Bone marrow (tissue), 2 donors: Measurements from ENCODE around the gene SLC39A3.

ENCODE experiments used
- DNase-seq, 2 donors: peaks; one replicate each; lab custom pipeline; 2025; lab: John Stamatoyannopoulos, UW

Gene SLC39A3

DNA sequence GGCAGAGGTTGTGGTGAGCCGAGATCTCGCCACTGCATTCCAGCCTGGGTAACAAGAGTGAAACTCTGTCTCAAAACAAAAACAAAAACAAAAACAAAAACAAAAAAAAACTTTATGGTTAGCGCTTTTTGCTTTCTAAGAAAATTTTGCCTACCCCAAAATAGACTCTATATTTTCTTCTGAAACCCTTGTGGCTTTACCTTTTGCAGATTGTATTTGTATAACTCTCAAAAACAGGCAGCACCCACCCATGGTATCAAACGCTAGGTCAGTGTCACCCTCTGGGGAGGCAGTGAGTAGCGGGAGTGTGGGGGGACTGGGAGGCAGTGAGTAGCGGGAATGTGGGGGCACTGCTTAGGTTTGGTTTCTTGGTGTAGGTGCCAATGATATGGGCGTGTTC lies 7.5 kb upstream of the SLC39A3 start:
- no peak for DNase-seq

DNA sequence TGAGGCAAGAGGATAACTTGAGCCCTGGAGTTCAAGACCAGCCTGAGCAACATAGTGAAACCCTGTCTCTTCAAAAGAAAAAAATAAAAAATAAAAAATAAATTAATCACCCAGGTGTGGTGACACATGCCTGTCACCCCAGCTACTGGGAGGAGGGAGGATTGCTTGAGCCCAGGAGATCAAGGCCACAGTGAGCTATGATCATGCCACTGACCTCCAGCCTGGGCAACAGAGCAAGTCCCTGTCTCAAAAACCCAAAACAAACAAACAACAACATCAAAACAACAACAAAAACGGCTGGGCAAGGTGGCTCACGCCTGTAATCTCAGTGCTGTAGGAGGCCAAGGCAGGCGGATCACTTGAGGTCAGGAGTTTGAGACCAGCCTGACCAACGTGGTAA lies 4.3 kb upstream of the SLC39A3 start:
- DNase-seq: no peak

DNA sequence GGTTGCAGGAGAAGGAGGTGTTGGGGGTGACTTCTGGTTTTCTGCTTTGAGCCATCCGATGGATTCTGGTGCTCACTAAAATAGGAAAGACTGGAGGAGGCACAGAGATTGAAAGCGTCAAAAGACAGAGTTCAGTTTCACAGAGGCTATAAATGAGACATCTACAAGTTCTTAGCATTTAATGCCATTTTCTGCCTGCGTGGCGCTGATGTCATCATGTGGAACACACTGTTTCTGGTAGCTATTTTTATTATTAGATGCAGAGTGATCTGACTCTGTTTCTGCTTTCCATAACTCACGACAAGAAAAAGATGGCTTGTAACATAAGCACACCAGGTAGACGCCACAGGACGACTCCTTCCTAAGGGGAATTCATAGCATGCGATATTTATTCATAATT lies 3.3 kb upstream of the SLC39A3 start:
- no peak for DNase-seq

DNA sequence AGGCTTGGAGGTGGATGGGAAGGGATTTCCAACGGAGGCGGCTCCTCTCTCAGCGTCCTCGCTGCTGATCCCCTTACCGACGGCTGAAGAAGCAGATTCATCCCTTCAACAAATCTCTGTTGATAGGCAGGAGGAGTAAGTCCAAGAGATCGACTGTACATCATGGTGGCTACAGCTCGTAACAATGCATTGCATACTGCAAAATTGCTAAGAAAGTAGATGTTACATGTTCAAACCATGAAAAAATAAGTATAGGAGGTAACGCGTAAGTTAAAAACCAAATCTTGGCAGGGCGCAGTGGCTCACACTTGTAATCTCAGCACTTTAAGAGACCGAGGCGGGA lies 468 bp upstream of the SLC39A3 start:
- DNase-seq: no peak

DNA sequence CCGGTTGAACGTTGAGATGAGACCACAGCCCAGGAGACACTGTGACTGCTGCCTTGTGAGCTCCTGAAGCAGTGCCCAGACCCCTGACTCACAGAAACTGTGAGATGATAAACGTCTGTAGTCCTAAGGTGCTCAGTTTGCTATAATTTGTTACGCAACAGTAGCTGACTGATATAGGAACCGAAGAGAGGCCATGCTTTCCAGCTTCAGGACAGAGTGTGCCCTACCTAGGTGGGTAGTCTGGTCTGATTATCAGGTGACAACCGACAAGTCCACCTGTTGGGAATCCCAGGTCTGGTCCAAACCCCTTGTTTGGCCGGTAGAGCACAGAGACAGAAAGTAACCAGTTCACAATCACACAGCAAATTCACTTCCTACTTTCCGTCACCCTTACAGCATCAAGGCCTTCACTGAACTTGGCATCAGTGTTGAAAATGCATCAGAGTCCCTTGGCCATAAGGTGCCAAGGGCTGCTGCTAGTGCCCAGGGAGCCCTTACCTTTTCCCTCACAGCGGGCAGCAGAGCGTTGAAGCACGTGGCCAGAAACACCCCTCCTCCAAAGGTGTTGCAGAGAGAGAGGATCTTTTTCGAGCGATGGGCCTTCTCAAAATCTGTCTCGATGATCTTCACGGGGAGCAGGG lies 3.1 kb downstream of the SLC39A3 start:
- DNase-seq: no peak

DNA sequence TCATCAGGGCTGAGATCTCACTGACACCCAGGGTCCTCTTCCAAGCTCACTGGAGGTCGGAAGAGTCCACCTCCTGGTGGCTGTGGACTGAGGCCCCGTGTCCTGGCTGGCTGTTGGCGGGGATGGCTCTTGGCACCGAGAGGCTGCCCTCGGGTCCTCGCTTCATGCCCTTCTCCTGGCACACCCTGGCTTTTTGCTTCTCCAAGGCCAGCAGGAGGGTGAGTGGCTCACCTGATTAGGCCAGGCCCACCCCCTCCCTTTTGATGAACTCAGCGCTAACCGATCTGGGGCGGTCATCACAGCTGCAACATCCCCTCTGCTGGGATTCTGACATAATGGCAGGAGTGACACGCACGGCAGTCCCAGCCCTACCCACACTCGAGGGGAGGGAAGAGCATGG lies 4.4 kb downstream of the SLC39A3 start:
- DNase-seq: no peak

- DNase-seq: no peak
These were observed 5.1 kb downstream of the SLC39A3 start for GRCh38 chr19:2734589-2735288.

DNA sequence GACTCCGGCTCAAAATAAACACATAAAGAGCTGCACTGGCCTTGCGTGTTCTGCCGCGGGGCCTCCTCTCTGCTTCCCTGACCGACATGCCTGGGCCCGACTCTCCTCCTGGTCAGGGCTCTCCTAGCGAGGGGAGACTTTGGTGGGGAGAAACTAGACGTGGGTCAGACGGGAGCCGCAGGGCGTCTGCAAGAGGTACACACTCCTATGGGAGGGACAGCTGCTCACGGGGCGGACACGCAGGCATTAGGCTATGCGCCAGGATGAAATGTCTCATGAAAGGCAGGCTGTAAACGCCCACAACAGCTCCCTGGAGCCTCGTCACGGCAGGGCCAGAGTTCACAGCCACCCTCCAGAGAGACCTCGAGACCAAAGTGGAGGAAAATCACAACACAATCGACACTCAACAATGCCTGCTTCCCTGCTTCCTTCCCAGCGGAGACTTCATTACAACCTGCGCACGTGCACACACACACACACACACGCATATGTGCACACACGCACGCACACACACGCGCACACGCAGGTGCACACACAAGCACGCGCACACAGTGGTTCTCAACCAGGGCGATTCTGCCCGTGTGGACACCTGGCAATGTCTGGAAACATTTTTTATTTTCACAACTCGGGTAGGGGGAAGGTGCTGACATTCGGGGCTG lies 5.8 kb downstream of the SLC39A3 start:
- DNase-seq: no peak

DNA sequence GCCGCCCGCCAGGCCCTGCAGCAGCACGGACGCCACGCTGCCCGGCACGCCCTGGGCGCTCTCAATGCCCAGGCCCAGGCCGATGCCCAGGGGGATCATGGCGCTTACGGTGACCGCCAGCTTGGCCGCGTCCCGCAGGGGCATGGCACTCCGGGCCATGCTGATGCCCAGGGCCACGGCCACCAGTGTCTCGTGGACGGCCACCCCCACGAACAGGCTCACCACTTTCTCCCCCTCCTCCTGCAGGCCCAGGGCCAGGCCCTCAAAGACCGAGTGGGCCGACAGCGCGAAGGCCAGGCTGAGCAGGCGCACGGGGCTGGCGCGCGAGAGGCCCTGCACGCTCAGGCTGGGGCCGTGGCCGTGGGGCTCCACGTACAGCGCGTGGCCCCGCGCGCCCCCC lies 6.9 kb downstream of the SLC39A3 start:
- DNase-seq: no peak

DNA sequence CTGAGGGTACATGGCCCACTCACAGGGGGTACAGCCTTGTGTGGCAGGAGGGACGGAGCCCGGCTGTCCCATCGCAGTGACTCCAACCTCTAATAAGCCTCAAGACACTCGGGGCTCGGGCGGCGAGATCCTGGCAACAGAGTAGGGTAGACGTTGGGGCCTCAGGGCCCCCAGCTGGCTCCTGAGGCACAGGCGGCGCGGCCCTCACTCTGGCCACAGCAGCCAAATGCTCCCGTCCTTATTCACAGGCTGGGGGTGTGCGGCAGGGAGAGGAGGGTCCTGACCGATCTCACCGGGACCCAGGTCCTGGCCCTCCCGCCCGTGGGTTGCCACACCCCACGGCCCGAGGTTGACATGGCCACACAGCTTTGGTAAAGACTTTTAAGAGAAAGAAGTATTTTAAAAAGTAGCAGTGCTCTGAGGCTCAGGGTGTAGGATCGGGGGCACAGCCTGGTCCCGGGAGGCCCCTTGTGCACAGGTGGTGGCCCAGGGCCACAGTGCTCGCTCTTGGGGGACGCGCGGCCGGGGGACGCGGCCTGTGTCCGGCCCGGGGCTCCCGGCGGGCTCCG lies 7.6 kb downstream of the SLC39A3 start:
- DNase-seq: no peak

GRCh38 chr19:2731181-2731995 lies 8.4 kb downstream of the SLC39A3 start:
- DNase-seq: no peak

GRCh38 chr19:2729943-2730818 lies 9.6 kb downstream of the SLC39A3 start:
- DNase-seq: no peak

DNA sequence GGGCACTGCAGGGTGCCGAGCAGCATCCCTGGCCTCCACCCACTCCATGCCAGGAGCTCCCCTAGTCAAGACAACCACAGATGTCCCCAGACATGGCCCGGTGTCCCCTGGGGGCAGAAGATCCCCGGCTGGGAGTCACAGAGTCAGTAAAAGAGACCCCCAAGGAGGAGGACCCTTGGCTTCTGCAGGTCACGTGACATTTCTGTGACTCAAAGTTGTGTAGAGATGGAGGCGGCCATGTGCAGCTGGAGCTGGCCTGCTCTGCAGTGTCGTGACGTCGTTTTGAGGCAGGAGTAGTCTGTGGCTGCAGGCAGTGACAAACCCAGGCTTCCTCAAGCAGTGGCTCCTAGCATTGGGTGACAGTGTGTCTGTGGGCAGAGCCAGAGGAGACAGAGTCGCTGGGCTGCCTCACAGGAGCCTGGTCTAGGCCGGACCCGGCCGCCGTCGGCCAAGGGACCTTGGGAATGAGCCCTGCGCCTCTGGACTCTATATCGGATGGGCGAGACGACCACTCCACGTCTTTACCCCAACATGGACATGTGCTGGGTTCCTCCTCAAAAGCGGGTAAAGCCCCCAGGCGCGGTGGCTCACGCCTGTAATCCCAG lies 10.9 kb downstream of the SLC39A3 start:
- DNase-seq: no peak

GRCh38 chr19:2727640-2727944 lies 12.2 kb downstream of the SLC39A3 start:
- no peak for DNase-seq

DNA sequence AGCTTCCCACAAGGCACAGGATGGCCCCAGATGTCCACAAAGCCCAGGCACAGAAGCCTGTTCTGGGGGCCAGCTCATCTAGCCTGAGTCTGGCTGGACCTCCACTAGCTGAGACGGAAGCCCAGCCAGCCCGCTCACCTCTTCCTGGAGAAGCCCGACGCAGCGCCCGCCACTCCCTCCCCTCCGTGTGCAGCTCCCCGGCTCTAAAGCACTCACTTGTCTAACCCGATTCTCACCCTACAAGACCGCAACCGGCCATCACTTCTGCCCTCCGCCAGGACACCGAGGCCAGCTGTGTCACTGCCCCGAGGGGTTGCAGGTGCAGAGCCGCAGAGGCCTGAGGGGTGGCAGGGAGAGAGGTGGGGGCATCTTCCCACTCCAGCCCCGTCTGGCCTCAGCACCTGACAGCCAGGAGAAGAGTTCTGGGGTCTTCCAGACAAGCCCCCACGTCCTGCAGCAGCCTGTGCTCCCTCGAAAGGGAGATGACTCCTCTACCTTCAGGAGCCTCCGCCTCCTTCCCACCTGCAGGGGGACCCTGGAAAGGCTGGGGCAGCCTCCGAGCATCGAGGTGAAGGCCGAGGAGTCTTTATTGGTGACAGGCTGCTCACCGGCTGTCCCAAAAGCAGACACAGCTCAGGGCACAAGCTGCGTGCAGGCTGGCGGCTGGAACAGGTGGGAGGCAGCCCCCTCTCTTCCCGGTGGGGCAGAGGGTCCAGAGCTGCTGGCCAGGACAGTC lies 12.7 kb downstream of the SLC39A3 start:
- no peak for DNase-seq

GRCh38 chr19:2726160-2726855 lies 13.5 kb downstream of the SLC39A3 start:
- no peak for DNase-seq

- no peak for DNase-seq
These were observed 15.7 kb downstream of the SLC39A3 start for GRCh38 chr19:2724148-2724557.

GRCh38 chr19:2723747-2724146 lies 16.1 kb downstream of the SLC39A3 start:
- DNase-seq: no peak

DNA sequence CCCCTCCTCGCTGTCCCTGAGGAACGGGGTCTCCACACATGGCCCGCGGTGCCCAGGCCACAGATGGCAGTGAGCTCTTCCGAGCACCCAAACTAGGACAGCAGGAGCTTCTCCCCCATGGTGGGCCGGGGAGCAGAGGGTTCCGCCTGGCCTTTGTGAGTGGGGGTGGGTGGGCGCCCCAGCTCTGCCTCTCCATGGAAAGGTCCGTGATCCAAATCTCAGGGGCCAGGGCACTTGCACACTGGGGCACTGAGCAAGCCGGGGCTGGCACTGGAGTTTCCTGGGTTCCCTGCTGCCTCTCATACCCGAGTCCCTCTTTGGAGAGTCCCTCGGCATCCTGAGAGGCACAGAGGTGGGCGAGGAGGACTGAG lies 16.5 kb downstream of the SLC39A3 start:
- no peak for DNase-seq
